ENCODE measurements around the gene TRAF6. TPM values are rescaled to one million over a fixed set of nuclear protein-coding genes. Genes with fewer than 3 reads are reported as not detected.

The TRAF6 gene
- total RNA-seq, 2 donors from 2014 or later, result 10.0 to 11.4 TPM

DNA sequence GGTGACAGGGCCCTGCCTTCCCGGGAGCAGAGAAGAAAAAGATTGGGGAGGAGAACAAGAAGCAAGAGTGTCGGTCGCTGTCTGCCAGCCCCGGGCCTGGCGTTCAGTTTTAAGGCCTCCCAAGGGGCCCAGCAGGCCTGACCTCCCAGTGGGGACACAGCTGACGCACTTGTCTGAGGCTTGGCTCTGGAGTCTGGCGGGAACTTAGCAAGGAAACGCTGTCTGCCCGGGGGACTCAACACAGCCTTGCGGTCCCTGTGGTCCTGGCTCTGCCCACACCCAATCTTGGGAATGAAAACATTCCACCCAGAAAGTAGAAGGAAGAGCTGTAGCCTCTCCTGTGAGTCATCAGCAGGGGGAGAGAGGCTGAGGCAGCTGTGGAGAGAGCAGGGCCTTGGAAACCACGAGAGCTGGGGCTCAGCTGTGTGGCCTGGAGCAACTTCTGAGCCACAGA, 54.4 kb downstream of the TRAF6 start:
- Histone ChIP-seq H3K9ac (ENCODE audit: extremely low read depth, low read length, poor library complexity, severe bottlenecking) (no peak overlapping the region), H3K27ac (ENCODE audit: low read depth, low read length) (peak overlapping the region; percentile 97), H3K4me3 (ENCODE audit: low read length) (no peak overlapping the region), H3K27me3 (ENCODE audit: control insufficient read depth, insufficient read depth, low read length, poor library complexity, severe bottlenecking) (peaks cover 21% of the 10 kb centered on the region), H3K36me3 (ENCODE audit: control insufficient read depth, insufficient read depth, low read length) (no peaks in the 10 kb centered on the region), H3K4me1 (ENCODE audit: control insufficient read depth, insufficient read depth, low read length) (peaks cover 18% of the 10 kb centered on the region), H3K9me3 (ENCODE audit: control insufficient read depth, low read length) (no peaks in the 10 kb centered on the region)
- peaks cover 33% of the 10 kb centered on the region for H3K27me3 Mint-ChIP-seq (ENCODE audit: insufficient read depth)
- H3K36me3 Mint-ChIP-seq (ENCODE audit: low read depth), result no peaks in the 10 kb centered on the region
- peak overlapping the region; percentile 72 for H3K27ac Mint-ChIP-seq
- TF ChIP-seq, protein P1, sequence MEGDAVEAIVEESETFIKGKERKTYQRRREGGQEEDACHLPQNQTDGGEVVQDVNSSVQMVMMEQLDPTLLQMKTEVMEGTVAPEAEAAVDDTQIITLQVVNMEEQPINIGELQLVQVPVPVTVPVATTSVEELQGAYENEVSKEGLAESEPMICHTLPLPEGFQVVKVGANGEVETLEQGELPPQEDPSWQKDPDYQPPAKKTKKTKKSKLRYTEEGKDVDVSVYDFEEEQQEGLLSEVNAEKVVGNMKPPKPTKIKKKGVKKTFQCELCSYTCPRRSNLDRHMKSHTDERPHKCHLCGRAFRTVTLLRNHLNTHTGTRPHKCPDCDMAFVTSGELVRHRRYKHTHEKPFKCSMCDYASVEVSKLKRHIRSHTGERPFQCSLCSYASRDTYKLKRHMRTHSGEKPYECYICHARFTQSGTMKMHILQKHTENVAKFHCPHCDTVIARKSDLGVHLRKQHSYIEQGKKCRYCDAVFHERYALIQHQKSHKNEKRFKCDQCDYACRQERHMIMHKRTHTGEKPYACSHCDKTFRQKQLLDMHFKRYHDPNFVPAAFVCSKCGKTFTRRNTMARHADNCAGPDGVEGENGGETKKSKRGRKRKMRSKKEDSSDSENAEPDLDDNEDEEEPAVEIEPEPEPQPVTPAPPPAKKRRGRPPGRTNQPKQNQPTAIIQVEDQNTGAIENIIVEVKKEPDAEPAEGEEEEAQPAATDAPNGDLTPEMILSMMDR (conservative IDR thresholded peaks at IDR 0.05), result no peak
- H3K9me3 Mint-ChIP-seq, result no peaks in the 10 kb centered on the region
- WGBS, 2 experiments (ENCODE audit: insufficient coverage in 1 of 2, insufficient read length in 1 of 2), result 66 to 87% methylated on average over 6 to 11 of the region's 11 CpGs
- peak; percentile 65 for DNase-seq
- no peak overlapping the region for H3K4me3 Mint-ChIP-seq
- peaks cover 33% of the 10 kb centered on the region for H3K4me1 Mint-ChIP-seq

DNA sequence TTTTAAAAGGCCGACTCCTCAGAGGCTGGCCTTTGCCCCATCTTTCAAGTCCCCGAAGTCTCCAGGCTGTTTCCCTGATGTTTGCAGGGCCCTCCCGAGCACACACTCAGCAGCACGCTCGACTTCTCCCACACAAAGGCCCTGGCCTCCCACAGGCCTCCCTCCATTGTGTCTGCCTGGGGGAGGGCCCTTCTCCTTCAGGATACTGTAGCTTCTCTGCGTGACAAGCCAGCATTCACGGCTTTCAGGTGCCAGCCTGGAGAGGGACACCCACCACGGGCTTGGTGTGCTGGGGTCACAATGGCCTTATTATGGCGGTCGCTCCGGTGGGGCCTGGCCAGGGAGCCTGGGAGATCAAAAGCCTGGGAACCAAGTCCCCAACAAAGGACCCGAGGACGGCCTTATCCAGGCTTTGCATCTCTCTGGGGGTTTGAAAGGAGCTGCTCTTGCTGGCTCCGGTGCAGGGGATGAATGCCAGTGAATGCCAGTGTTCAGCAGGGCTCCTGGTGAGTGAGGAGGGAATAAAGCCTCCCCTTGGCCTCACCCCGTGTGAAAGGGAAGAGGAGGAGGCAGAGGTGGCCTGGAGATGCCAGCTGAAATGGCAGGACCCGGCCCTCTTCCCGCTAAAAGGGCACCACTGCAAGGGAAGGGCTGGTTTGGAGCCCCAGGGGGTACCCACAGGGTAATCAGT, 55.0 kb downstream of the TRAF6 start:
- Histone ChIP-seq H3K4me1 (ENCODE audit: control insufficient read depth, insufficient read depth, low read length) (peaks cover 18% of the 10 kb centered on the region), H3K4me3 (ENCODE audit: low read length) (no peak overlapping the region), H3K27ac (ENCODE audit: low read depth, low read length) (peak overlapping the region; percentile 97), H3K27me3 (ENCODE audit: control insufficient read depth, insufficient read depth, low read length, poor library complexity, severe bottlenecking) (peaks cover 15% of the 10 kb centered on the region), H3K36me3 (ENCODE audit: control insufficient read depth, insufficient read depth, low read length) (no peaks in the 10 kb centered on the region), H3K9ac (ENCODE audit: extremely low read depth, low read length, poor library complexity, severe bottlenecking) (no peak overlapping the region), H3K9me3 (ENCODE audit: control insufficient read depth, low read length) (no peaks in the 10 kb centered on the region)
- Mint-ChIP-seq H3K4me3 (no peak overlapping the region), H3K27ac (peak overlapping the region; percentile 72), H3K27me3 (ENCODE audit: insufficient read depth) (peaks cover 28% of the 10 kb centered on the region), H3K4me1 (peaks cover 27% of the 10 kb centered on the region), H3K36me3 (ENCODE audit: low read depth) (no peaks in the 10 kb centered on the region), H3K9me3 (no peaks in the 10 kb centered on the region)
- TF ChIP-seq, protein P1 (conservative IDR thresholded peaks at IDR 0.05), result no peak
- 49 to 64% methylated on average over 11 to 17 of the region's 17 CpGs for WGBS, 2 experiments (ENCODE audit: insufficient coverage in 1 of 2, insufficient read length in 1 of 2)
- peak; percentile 73 for DNase-seq

DNA sequence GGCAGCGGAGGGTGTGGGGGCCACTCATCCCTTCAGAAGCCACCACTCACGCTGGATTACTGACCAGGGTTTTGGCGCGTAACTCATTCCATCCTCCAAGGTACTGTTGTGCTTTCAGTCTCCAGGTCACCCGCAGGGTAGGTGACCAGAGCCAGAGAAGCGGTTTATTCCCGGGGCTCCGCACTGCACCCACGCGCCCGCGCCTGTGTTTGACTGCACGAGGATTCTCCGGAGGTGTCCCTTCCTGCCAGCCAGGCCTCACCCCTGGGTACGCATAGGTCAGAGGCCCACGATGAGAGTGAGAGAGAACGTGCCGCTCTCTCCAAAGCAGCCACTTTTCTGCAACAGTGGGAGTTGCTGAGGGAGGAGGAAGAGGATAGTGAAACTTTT, 55.5 kb downstream of the TRAF6 start:
- Histone ChIP-seq H3K27me3 (ENCODE audit: control insufficient read depth, insufficient read depth, low read length, poor library complexity, severe bottlenecking) (peaks cover 10% of the 10 kb centered on the region), H3K4me1 (ENCODE audit: control insufficient read depth, insufficient read depth, low read length) (peaks cover 18% of the 10 kb centered on the region), H3K27ac (ENCODE audit: low read depth, low read length) (peak overlapping the region; percentile 97), H3K9ac (ENCODE audit: extremely low read depth, low read length, poor library complexity, severe bottlenecking) (no peak overlapping the region), H3K9me3 (ENCODE audit: control insufficient read depth, low read length) (no peaks in the 10 kb centered on the region), H3K4me3 (ENCODE audit: low read length) (no peak overlapping the region), H3K36me3 (ENCODE audit: control insufficient read depth, insufficient read depth, low read length) (no peaks in the 10 kb centered on the region)
- peak overlapping the region; percentile 72 for H3K27ac Mint-ChIP-seq
- peaks cover 29% of the 10 kb centered on the region for H3K27me3 Mint-ChIP-seq (ENCODE audit: insufficient read depth)
- H3K4me3 Mint-ChIP-seq, result no peak overlapping the region
- no peaks in the 10 kb centered on the region for H3K36me3 Mint-ChIP-seq (ENCODE audit: low read depth)
- TF ChIP-seq, protein P1 (conservative IDR thresholded peaks at IDR 0.05), result no peak
- WGBS, 2 experiments (ENCODE audit: insufficient coverage in 1 of 2, insufficient read length in 1 of 2), result 73 to 85% methylated on average over 18 of the region's 18 CpGs
- peaks cover 26% of the 10 kb centered on the region for H3K4me1 Mint-ChIP-seq
- DNase-seq, result no peak
- no peaks in the 10 kb centered on the region for H3K9me3 Mint-ChIP-seq
